Transverse colon (tissue), 4 donors: ENCODE results near the gene APBA1.

Experiments
- CTCF ChIP-seq, 5 experiments: fragments of 200-600 bp in 3 of 5; fragments of 450-650 bp in 2 of 5; sonication (generic) in 3 of 5; IDR thresholded peaks; 1 replicate in 2 of 5; 2 replicates in 3 of 5; pipeline ENCODE4 v1.5.1; 2016 to 2017; ENCODE audit warnings: antibody characterized with exemption in 5 of 5, inconsistent platforms in 3 of 5, mild to moderate bottlenecking in 2 of 5, moderate library complexity in 1 of 5
- POLR2AphosphoS5 ChIP-seq, 3 donors: sonication (generic); formaldehyde crosslinking; IDR thresholded peaks; one replicate each; pipeline ENCODE4 v1.6.1; 2016; ENCODE audit warnings: antibody characterized with exemption in 3 of 3

DNA sequence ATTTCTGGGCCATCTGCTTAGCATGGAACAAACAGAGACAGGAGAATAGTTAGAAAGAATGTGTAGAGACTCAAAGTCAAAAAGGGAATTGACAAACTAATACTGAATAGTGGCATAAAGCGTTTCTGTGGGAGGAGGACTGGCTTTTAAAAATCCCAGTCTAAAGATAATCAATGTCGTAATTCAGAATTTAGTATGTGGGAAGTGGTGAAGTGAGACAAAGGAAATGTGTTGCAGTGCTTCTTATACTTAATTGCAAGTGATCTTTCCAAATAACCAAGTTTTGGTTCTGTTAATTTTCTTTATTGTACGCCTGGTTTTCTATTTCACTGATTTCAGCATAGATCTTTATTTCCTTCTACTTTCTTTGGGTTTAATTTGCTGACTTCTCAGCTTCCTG, 214.0 kb downstream of the APBA1 start:
- TF ChIP-seq CTCF (IDR thresholded peaks at IDR 0.05) (no peak), POLR2AphosphoS5 (IDR thresholded peaks at IDR 0.05) (no peak)
